ENCODE results near the gene MEIS2.

Gene MEIS2

GRCh38 chr15:37098468-37099318 is 1.7 kb downstream of the MEIS2 start:
- DNase-seq, result peak; percentile 85

- DNase-seq, result peak; percentile 78
These were observed 3.0 kb downstream of the MEIS2 start for GRCh38 chr15:37097144-37097919.

DNA sequence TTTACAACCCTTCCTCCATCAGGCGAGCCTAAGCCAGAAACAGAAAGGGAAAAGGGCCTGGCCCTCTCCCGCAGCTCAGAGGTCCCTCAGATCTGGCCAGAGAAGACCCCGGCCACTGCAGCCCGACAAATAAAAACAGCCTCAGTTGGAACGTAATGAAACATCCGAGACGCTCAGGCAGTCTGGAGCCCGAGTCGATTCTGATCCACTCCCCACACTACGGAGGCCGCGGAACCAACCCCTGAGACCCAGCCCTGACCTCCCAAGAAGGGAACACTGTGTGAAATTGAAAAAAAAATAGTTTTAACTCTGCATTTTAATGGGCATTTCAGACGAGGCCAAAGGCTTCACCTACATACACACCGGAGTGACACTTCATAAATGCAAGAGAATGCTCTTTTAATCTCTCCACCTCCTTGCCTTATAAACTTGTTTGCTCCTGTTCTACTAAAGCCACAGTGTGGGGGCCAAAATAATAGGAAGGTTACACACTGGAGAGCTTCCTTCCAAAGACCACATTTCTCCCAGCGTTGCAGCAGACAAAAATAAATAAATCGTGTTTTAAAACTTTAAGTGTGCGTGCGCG is 3.7 kb downstream of the MEIS2 start:
- no peak for DNase-seq

DNA sequence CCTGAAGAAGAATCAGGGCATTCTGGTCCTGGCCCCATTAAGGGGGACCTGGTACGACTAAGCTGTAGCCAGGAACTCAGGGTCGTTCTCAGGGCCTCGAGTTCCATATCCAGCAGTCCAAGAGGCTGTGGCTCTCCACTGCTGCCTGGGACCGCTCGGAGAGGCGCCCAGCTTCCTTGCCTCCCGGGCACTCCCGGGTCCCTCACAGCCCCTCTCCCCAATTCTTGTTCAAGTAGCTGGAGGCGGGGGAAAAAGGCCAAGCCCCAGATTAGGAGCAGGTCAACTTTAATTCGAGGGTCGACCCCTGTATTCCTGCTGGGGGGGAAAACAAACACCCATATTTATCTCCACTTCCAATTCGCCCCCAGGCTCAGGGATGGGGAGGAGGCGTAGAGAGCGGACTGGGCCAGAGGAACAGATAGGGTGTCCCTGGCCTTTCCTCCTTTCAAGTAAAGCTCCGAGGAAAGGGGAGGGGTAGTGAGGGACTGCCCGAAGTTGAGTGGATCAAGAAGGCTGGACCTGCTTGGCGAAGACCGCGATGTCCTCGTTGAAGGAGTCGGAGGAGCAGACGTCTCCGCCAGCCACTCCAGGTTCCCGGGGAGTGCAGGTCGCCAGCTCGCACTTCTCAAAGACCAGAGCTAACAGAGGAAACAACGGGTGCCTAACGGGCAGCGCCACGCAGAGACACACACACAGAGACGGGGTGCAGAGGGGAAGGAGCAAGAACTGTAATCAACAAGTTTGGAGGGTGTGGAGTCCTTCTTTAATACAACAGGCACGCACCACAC is 4.4 kb downstream of the MEIS2 start:
- peak; percentile 81 for DNase-seq

DNA sequence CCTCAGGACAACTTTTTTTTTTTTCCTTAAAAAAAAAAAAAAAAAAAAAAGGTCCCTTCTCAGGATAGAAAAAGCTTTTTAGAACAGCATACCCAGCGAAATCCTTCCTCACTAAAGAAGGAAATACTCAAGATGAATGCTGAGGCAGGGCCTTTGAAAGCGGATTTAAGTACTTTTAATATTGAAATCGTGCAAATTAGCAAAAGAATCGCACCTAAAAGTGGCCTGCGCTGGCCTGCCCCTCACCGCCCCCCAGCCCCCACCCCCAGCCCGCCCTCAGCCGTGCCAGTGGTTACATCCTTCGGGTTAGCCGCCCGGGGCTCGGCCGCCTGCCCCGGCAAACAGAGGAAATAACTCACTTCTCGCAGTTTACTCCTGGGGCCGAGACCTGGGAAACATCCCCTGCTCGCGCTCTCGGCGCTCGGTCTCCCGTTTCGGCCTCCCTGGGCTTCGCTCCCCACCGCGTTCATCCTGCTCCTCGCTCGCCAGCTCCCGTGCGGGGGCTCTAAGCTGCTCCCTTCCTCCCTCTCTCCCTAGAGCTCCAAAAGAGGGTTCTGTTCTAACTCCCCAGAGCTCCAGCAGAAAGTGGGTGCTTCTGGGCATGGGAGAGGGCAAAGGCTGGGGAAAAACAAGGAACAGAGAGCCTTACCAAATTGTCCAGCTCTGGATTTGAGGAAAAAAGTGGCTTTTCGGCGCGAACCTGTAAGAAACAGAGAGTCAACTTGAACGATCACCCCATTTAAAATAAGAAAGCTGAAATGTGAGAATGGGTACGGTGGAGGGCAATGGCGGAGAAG is 5.2 kb downstream of the MEIS2 start:
- peak; percentile 71 for DNase-seq

- DNase-seq, result peak; percentile 56
These were observed 5.9 kb downstream of the MEIS2 start for GRCh38 chr15:37094333-37094914.

DNA sequence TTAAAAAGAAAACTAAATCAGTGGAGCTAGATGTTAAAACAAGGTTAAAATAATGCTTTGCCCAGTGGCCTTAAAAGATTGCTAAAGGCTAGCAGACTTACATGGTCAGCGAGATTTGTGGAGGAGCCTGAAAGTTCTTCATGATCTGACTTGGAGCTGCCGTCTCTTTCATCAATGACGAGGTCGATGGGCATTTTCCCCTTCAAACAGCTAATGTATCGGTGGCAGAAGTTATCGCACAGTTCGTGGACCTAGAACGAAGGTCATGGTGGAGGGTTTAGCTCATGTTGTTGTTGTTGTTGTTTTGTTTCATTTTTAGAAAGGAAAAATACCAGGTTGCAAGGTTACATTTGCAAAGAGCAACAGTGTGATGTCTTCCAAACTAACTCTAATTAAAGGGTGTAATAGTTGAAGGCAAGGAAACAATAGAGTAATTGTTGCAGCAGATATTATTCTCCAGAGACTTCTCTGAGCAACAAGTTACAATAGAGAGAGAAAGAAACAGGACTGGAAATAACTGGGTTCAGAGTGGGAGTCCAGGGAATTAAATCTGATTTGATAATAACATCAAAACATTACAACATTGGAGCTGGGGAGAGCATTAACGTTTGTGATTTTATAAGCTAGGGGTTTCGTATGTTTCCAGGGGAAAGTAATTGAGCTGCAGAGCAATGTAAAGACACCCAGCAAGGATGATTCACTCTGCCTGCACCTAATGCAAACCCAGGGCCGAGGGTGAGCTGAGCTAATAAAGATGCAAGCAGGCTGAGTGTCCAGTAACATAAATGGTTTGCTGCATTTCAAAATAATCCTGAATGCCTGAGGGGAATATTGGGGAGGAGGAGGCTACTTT is 6.6 kb downstream of the MEIS2 start:
- DNase-seq, result no peak

DNA sequence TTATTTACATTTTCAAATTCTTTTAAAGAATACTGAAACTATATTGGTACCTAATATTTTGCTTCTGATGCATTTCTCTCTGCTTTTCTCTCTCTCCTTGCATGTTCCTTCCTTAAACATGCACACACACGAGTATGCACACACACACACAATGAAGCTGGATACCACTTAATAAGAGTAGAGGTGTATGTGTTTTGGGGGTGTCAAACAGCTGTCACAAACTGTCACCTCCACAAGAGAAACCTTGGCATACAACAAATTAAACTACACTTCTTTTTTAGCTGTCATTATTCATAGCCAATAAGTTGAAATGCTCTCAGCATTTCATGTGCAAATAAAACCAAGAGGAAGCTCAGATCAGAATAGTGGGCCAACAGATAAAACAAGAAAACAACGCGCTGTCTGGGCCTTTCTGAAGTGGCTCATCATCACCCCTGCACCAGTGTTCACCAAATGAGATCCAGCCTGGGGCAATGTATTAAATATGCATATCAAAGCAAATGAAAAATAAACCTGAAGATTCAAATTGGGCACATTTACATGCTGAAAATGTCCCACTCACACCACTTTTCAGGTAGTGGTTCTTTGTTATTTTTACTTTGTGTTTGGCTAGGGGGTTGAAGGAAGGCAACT is 9.7 kb downstream of the MEIS2 start:
- DNase-seq, result no peak

GRCh38 chr15:37088436-37088835 is 11.9 kb downstream of the MEIS2 start:
- no peak for DNase-seq

- no peak for DNase-seq
These were observed 13.2 kb downstream of the MEIS2 start for GRCh38 chr15:37087131-37087588.

DNA sequence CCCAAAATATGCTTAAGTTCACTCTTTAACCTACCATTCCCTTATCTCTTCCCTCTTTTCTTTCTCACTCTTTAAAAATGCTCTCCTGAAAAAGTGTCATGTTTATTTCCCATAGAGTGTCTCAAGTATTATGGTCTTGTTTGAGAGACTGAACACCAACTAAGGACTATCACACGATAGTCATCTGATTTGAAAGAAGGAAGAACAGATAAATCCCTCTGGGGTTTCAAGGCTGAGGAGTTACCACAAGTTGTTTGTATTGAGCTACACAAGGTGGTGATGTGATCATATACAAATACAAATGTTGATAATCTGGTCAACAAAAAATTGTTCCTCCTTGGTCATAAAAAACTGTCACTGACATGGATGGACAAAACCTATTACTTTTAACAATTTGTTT is 13.8 kb downstream of the MEIS2 start:
- DNase-seq, result no peak

- no peak for DNase-seq
These were observed 14.2 kb downstream of the MEIS2 start for GRCh38 chr15:37086120-37086519.

DNA sequence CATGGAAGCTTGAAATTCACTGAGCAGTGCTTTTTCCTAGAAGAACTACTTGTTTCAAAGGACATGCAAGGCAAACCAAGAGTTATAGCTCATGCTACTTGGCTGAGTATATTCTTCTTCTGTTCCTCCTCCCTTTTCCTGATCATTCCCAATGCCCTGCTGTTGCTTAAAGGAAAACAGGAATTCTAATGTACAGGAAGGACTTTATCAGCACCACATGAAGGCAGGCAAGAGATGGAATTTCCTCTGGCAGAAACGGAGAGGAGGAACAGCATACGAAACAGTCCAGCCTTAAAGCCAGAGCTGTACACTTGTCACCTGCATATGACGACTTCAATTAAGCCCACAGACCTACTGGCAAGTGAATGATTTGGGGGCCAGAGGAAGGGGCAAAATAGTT is 15.7 kb downstream of the MEIS2 start:
- DNase-seq, result no peak

GRCh38 chr15:37083610-37084009 is 16.7 kb downstream of the MEIS2 start:
- DNase-seq, result no peak

DNA sequence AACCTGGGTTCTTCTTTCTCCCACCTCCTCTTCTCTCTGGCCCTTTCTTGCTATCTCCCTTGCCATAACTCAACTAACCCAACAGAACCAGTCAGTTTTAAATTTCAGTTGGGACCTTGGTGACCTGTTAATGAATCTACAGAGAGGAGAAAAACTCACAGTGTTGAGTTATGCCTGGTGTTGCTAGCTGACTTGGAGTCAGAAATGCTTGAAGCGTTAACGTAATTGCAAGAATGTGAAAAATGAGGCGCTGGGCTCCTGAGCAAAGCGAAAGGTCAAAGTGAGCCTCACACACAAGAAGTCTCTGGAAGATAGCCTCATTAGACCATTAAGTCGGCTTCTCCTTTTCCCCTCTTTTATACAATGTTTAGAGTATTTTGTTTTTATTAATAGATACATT is 18.4 kb downstream of the MEIS2 start:
- no peak for DNase-seq

GRCh38 chr15:37080261-37080921 is 20.0 kb downstream of the MEIS2 start:
- DNase-seq, result no peak

- no peak for DNase-seq
These were observed 20.6 kb downstream of the MEIS2 start for GRCh38 chr15:37079726-37080125.

GRCh38 chr15:37078566-37078965 is 21.8 kb downstream of the MEIS2 start:
- DNase-seq, result no peak
